Measurements from ENCODE around the gene PFKFB2.

The PFKFB2 gene

DNA sequence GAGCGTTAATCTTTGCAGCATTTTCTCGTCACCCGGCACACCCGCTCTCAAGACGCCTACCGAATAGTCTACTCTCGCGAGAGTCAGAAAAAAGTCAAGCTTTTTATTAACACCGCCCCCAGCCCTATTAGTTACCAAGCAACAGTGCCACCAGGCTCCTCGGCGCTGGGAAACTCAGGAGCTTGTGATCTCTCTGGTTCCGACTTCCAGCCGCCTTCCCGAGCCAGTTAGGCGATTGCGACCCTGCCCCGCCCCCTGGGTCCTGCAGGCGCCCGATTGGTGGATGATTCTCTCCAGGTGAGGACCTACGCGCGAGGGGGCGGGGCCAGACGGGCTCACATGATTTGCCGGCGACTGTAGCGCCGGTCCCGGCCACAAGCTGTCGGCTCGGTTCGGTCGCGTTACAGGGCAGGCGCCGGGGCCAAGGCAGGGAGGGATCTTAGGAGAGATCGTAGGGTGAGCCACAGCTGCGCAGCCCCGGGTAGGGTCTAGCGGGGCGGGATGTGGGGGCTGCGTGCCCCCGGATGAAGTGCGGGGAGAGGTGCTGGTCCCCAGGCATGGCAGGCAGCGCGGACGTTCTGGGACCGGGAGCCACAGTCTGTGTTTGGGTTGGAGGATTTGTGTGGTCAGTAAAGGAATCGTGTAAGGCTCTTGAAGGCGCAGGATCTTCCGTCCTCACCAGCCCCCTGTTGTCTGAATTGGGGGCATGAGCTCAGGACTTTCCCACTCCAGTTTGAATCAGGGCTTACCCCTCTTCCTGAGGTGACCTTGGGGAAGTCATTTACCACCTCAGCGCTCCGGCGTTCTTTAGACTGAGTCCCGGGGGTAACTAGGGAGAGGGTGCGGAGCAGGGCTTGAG, at the start of gene PFKFB2:
TSS of gene PFKFB2 (plus strand) at position 365 of the 859 bp plus-strand sequence. CDS start 1,443 bp downstream, outside the sequence.
- DNase-seq = peak; percentile 94

DNA sequence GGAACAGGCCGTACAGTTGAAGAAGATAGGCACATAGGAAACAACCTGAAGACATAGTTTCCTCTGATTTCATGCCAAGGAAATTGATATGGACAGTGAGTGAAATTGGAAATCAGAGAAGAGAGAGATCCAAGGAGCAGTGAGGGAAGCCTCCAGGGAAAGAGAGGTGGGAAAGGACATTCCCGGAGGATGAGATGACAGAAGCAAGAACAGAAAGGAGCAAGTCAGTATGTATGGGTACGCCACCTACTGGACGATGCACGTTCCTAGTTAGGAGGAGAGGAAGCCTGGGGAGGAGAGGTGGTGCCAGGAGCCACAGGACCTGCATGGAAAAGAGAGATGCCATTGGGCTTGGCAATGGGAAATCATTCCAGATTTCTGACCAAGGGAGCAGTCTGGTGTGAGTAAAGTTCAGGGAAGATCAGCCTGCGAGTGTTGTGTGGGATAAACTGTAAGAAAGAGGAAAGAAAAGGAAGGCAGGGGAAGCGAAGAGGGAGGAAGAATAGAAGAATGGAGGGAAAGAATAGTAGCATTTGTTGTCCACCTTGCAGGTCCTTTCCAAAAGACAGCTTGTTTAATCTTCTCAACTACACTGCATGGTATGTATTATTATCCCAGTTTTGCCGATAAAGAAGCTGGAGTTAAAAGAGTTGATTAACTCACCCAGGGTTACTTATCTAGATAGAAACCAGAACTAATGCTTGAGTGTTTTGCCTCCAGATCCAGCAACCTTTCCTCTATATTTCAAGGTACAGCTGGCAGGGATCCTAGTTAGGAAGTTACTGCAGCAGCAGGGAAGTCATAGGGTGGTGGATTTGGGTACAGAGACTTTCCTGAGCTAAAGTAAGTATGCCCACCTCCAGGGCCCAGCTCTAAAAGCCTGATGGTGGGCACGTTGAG, 47.9 kb upstream of the PFKFB2 start:
- no peak for DNase-seq

DNA sequence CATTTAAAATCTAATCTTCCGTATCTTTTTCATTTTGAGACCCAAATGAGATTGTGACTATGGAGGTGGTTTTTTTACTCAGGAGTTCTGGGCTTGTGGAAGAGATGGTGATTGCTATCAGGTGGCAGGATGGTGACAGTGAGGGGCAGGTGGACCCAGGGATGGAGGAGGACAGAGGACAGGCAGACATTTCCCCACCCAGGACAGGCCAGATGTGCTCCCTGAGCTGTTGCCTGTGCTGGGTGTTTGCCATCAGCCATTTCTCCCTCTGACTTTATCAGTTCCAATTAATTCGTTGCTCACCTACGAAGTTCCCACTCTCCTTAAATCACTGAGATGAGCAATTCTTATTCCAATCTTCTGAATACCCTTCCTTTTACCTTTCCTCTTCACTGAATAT, 47.0 kb upstream of the PFKFB2 start:
- no peak for DNase-seq

DNA sequence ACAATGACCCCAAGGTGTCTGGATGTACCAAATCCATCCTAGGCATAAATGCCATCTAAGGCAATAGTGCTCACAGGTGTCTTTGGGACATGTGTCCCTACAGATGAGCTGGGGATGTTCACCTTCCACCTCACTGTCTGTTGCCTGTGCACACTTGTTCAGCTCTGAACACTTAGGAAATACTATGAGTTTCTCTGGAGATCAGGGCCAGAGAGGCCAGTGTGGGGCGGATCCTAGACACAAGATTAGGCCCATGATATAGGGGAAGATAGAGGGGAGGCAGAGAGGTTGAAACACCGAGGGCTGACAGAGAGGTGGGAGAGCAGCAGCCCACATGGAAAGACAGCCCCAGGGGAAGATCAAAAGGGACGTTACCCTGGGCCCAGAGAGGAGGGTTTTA, 46.2 kb upstream of the PFKFB2 start:
- no peak for DNase-seq

- no peak for DNase-seq
Observed at GRCh38 chr1:207007352-207008033, 45.6 kb upstream of the PFKFB2 start.

GRCh38 chr1:207009182-207009850, 43.8 kb upstream of the PFKFB2 start:
- no peak for DNase-seq

DNA sequence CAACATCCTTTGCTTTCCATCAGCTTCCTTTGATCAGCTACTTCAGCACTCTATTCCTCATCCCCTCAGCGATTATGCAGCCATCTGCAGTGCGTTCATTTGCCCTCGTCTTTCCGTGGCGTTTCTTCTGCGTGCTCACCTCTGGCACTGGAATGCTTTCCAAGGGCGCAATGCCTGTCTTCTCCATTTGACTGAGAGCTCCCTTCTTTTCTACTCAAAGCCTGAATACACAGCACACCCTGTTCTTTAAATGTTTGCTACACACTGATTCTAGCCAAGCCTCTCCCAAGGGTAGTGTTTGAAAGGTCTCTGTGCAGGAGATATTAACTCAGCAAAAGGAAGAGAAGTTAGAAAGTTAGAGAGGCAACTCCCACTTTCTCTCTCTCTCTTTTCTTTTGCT, 43.1 kb upstream of the PFKFB2 start:
- no peak for DNase-seq

DNA sequence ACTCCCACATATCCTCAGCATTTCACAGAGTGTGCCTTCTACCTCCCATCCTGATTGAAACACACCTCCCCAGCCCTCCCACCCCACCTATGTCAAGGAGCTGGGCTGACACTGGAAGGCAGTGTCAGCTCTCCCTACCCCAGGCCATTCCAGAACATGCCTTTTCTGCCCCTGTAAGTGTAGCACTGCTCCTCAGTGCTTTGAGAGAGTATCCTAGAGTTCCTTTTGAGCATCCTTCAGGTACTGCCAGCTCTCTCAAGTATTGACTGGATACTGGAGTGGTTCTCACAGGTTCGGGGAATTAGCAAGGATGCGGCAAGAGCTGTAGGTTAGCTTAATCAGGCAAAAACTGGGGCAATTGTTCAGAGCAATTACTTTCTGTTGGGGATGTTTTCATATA, 42.3 kb upstream of the PFKFB2 start:
- no peak for DNase-seq

DNA sequence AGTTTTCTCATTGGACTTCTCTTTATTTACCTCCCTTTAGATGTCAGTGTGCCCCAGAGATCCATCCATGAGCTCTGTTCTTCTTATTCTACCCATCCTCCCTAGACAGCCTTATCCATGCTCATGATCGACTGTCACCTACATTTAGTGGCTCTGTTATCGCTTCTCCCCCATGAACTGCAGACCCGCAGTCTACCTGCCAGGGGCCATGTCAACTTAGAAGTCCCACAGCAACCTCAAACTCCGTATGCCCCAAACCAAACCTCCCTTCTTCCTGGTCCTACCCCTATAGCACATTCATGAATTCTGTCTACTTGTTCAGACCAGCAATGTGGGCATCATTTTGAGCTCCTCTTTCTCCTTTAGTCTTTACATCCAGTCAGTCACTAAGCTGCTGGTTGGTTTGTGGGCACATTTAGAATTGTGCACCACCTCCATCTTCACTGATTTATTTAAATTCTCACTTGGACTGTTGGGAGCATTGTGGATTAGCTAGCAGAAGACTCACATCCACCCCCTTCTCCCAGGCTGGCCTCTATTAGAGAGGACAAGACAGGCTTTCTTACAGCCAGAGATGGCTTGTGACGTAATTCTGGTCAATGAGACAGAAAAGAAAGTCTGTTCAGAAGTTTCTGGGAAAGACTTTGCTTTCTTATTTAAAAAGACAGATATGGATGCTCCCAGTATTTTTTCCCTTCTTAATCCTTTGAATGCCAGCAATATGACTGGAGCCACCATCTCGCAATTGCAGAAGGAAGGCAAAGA, 39.6 kb upstream of the PFKFB2 start:
- DNase-seq = no peak

DNA sequence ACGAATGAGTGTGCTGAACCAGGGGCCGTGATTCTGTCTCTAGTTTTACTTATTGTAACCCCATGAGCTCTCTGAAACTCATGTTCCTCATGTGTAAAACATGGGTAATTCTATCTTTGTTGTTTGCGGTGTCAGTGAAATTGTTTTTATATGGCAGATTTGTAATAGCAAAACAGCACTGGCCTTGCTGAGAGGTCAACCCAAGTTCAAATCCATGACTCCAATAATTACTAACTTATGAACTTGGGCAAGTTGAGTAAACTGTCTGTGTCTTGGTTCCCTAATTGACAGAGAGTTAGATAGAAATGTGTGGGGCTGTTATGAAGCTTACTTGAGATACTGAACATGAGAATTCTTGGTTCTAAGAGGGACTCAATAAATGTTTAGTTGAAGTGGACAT, 38.3 kb upstream of the PFKFB2 start:
- DNase-seq = no peak

- DNase-seq = no peak
Observed at GRCh38 chr1:207015791-207016190, 37.3 kb upstream of the PFKFB2 start.

- DNase-seq = peak; percentile 49
Observed at GRCh38 chr1:207017615-207018559, 35.2 kb upstream of the PFKFB2 start.

DNA sequence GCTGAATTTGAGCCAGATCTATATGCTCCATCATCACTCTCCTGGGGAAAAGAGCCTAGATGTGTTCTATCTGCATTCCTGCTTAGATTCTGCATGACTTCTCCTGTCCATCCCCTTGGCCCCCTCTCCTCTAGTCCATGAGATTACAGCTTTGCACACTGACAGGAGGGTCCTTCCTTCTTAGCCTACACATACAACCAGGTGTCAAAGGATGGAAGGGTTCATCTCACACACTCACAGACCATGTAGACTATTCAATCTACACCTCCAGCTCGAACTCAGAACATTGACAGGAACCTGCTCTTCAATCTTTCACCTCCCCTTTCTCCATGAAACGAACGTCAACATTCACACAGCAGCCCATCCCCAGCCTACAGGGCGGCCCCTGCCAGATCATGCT, 34.4 kb upstream of the PFKFB2 start:
- no peak for DNase-seq

- DNase-seq = no peak
Observed at GRCh38 chr1:207019161-207019560, 33.9 kb upstream of the PFKFB2 start.

- DNase-seq = no peak
Observed at GRCh38 chr1:207019661-207020060, 33.4 kb upstream of the PFKFB2 start.

- DNase-seq = no peak
Observed at GRCh38 chr1:207020065-207020708, 32.9 kb upstream of the PFKFB2 start.

DNA sequence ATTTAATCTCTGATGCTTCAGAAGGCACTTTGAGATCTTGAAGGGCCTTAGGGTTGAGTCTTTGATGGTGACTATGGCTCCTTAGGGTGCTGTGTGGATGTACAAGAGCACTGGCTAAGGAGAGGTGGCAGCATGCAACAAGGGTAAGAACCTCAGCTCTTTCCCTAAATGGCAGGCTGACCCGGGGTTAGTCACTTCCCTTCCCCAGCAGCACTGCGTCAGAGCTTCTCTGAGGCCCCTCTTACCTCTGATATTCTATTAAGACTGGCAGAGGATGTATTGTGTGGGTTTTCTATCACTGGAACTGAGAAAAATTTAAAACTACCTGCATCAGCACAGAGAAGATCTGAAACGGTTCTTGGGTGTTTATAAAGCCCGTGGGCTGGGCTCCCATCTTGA, 32.4 kb upstream of the PFKFB2 start:
- DNase-seq = no peak

DNA sequence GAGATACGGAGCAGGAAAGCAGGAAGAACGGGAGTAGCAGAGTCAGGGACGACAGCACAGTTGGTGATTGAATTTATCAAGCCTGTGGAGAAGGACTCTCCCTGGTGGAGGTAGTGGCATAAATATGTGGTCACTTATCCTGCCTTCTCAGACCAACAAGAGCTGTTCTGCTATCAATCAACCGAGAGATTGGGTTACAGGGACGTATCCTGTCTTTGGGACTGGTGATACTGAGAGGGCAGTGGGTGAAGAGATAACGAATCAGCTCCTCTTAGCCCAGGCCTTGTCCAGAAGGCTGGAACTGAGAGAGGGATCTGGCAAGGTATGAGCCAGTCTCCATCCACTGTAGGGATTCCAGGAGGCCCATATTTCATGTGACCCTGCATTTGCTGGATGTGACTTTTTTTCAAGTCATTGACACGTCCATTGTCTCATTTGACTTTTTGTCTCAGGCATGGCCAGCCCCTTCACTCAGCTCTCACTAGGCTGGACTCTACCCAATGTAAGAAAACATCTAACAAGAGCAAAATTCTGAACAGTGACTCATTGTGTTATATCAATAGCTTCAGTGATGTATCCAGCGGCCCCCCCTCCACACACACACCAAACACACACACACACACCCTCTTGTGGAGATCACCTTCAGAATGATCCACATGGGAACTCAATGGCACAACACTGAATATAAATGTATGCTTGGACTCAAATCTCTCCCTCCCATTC, 31.8 kb upstream of the PFKFB2 start:
- DNase-seq = no peak

DNA sequence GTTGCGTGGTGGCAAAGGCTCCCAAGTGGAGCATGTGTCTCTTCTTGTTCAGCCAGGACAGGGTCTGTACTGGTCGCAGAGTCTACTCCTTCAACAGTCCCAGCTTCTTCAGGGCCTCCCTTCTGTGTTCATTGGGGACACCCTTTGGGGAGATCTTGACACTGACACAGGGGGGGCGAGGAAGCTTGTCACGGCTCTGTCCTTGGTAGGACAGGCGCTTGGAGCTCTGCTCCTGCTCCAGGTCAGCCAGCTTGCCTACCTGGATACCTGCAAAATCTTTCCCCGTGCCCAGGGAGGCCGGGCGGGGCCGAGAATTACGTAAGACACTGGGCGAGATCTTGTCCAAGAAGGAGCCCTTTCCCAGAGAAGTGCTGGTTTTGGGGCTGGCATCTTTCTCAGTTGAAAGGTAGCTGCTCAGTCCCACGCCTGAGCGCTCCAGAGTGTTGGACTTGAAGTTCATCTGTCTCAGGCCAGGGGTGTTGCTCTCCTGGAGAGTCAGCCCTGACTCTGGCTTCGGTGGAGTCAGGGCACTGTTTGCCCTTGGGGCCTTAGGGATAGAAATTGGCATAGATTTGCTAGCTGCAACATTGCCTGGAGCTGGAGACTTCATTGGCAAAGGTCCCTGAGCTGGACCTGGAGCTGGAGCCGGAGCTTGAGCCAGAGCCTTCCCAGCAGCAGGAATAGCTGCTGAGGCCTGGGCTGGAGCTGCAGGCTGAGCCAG, 31.0 kb upstream of the PFKFB2 start:
- DNase-seq = no peak
